ENCODE data around the gene EEFSEC.

EEFSEC gene

DNA sequence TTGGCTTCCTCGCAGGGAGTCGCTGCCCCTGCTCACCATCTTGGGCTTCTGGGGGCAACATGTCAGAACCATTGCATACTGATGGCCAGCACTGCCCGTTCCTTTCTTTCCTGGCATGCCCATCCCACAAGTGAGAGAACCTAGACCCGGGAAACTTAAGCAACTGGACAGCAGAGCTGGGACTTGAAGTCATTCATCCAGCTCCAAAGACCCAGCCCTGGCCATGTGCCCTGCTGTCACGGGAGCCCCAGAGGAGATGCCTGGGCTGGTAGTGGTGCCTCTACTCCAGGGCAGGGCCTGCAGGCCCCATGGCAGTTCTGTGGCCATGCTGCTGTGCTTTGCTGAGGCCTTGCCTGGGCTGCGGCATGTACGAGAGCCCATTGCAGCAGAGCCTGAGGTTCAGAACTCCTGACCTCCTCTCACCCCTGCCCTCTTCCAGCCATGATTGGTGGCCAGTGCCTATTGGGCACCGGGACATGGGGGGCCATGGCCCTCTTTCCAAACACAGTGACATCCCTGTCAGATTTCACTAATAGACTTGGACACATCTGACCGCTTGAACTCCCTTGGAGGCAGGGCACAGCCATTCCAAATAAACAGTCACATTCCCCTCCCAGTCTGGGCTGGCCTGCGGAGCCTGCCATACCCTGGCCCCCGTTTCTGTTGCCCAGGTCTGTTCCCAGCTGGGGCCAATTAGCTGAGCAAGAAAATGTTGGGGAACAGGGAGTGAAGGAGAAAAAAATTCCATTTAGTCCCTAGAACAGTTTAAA is 115.9 kb downstream of the EEFSEC start:
- no peak for TF ChIP-seq ZNF274 (IDR thresholded peaks at IDR 0.05; ENCODE audit: low read depth, low read length)
- no peak overlapping the region for H3K4me3 ChIP-seq (ENCODE audit: low read length)

DNA sequence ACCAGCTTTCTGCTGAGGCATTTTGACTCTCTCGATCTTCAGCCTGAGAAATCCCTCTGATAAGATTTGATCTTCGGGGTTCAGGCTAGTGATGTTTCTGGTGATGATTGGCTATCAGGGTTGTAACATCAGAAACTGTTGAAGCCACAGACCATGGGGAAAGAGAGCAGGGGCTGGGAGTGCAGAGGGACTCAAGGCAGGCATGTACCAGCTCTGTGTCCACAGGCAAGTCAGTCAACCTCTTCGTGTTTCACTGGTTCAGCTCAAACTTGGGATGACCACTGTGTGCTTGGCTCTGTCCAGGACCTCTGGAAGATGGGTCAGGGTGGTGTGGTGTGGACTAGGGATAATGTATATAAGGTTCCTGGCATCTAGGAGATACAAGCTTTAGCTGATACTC is 116.5 kb downstream of the EEFSEC start:
- TF ChIP-seq ZNF274 (IDR thresholded peaks at IDR 0.05; ENCODE audit: low read depth, low read length): no peak
- no peak overlapping the region for H3K4me3 ChIP-seq (ENCODE audit: low read length)

DNA sequence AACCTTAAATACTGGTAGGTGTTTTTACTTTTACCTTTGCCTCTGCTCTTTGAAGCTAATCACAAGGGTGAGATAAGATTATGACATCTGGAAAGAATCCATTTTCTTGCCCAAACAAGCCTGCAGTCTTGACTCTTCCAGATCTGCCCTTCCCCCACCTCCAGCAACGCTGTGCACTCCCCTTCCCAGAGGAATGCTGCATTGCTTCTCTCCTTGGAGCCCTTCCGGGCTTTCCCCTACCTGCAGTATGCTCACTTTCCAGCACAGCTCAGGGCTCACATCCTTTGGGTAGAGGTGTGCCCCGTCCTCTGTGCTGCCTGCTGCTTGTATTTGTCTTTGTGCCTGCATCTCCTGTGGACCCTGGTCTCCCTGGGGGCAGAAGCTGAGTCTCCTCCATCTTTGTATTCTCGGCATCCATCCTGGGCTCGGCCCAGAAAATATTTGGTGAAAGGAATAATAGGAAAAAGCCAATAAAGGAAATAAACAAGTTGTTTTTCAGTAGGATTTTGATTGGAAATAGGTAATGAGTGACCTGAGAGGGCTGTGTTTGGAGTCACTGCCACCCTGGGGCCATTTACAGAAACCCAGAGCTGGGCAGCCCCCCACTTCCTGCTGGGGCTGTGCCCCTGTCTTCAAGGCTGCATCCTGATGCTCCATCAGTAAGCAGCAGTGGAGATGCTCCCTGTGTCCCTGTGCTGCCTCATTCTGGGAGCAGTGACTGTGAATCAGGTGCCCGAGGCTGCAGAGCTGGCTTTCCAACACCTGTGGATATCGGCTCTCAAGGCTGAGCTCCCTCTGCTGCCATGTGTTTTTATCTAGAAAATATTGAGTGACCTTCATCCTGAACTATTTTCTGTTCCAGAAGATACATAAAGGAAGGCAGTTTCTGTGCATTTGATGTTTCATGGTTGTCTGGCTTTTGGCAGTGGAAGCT is 117.5 kb downstream of the EEFSEC start:
- no peak overlapping the region for H3K4me3 ChIP-seq (ENCODE audit: low read length)
- TF ChIP-seq ZNF274 (IDR thresholded peaks at IDR 0.05; ENCODE audit: low read depth, low read length): no peak

GRCh38 chr3:128271536-128272332 is 118.5 kb downstream of the EEFSEC start:
- H3K4me3 ChIP-seq (ENCODE audit: low read length): no peak overlapping the region
- TF ChIP-seq ZNF274 (IDR thresholded peaks at IDR 0.05; ENCODE audit: low read depth, low read length): no peak

DNA sequence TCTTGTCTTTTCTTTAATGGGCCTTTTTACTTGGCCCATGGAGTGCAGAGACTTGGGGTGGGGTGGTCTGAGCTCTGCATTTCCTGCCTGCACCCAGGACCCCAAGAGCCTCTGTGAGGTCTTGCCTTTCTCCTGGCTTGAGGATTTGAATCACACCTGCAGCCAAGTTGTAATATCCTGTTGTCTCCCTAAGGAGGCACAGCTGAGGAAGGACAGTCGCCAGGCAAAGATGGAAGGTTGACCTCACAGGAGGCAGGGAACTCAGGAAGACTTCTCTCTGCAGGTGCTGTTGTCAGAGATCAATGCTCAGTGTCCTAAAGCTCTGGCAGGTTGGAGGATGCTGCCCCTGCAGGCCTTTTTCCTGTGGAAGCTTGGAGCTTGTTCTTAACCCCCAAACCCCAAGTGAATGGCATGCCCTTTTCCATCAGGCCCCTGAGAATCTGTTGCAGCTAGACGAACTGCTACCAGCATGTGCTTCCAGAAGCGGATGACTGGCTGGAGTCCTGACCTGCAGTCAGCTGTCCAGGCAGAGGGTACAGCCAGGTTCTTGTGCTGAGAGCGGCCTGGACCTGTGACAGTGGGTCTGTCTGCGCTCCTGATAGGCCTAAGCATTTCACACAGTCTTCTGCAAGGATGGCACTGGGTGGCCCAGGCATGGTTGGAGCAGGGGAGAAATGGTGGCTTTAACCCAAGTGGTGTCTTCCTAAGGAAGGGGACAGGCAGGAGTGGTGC is 120.0 kb downstream of the EEFSEC start:
- no peak for TF ChIP-seq ZNF274 (IDR thresholded peaks at IDR 0.05; ENCODE audit: low read depth, low read length)
- no peak overlapping the region for H3K4me3 ChIP-seq (ENCODE audit: low read length)

DNA sequence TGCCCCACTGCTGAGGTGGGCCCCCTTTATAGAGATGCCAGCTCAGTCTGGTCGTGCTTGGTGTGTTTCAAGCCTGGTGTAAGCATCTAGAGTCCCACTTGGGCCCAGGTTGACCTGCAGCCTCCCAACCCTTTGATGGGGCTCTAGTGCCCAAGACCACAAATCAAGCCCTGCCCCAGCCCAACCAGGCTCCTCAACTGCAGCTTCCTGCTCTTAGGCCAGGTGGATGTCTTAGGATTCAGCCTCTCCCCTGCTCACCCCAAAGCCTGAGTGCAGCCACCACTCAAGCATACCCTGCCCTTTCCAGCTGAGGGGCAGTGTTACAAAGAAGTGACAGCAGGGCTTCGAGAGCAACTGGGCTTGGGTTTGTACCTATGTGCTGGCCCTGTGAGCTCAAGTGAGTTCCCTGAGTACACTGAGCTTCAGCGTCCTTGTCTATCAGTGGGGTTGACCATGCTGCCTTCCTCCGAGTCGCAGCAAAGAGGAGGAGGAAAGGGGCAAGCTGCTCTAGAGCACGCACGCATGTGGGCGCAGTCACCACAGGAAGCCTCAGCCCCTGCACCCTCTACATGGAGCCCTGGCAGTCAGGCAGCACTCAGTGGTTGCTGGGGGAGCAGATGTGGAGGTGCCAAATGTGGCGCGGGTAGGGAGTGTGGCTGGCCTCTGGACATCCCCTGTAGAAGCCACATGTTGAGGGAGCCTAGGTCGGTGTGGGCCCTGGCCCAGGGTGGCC is 120.7 kb downstream of the EEFSEC start:
- H3K4me3 ChIP-seq (ENCODE audit: low read length): no peak overlapping the region
- TF ChIP-seq ZNF274 (IDR thresholded peaks at IDR 0.05; ENCODE audit: low read depth, low read length): no peak

GRCh38 chr3:128274837-128275236 is 121.6 kb downstream of the EEFSEC start:
- no peak for TF ChIP-seq ZNF274 (IDR thresholded peaks at IDR 0.05; ENCODE audit: low read depth, low read length)
- H3K4me3 ChIP-seq (ENCODE audit: low read length): no peak overlapping the region

DNA sequence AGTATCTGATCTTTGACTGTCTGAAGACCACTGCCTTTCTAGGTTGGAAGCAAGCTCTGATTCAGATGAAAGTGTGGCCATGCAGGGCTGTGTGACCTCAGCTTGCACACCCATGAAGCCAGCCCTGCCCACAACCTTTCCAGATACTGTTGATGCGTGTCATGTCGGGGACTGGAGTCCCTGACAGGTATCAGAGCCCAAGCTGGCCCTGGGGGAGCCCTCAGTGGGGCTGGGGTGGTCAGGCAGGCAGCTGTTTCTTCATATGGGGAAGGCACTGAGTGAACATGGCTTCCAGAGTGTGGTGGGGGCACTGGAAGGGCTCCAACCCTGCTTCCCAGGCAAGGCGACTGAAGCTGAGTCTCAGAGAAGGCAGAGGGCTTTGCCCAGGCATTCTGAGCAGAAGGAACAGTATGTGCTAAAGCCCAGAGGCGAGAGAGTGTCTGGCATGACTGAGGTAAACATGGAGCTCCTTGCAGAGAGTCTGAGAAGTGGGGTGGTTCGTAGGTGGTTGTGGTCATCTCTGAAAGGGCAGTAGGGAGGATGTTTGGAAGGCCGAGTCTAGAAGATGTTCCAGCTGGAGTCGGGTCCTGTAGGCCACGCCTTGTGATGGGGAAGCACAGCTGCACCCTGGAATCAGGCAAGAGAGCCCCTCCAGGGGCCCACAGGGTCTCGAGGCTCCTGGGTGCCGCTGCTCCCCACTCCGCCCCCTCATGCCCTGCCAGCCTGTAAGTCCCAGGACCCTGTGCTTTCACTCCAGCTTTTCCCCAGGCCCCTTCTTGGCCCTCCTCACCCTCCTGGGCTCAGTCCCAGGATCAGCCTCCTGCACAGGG is 122.2 kb downstream of the EEFSEC start:
- TF ChIP-seq ZNF274 (IDR thresholded peaks at IDR 0.05; ENCODE audit: low read depth, low read length): no peak
- no peak overlapping the region for H3K4me3 ChIP-seq (ENCODE audit: low read length)

DNA sequence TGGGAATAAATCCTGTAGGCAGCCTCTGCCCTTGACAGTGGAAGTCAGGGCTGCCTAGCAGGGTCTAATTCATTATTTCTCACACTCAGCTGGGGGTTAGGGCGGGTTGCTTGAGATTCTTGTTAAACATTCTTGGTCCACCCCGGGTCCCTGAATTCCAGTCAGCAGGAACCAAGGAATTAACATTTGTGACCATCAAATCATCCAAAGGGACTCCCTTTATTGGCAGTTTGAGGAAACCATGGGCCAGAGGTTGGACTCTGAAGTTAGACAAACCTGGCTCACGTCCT is 122.8 kb downstream of the EEFSEC start:
- H3K4me3 ChIP-seq (ENCODE audit: low read length): no peak overlapping the region
- TF ChIP-seq ZNF274 (IDR thresholded peaks at IDR 0.05; ENCODE audit: low read depth, low read length): no peak

DNA sequence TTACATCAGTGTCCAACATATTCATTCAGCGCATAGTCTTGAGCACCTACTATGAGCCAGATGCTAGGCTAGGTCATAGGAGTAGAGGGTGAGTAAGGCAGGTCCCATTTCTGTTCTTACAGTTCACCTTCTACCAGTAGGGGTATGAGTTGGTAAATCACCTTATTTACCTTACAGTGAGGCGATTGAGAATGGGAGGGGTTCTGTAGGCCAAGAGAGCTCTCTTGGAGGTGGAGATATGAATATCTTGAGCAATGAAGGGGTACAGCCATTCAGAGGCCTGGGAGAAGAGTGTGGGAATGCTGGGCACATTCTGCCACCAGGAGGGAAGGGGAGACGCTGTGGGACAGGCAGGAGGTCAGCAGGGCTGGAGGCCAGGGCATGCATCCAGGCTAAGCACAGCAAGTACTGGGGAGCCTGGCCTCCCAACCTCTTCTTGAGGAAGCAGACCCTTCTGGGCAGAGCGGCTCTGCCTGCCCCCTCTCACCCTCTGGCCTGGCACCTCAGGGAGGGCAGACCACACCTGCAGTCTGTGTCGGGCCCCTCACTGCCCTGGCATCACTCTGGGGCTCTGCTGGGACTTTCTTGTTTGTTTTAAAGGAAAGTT is 123.4 kb downstream of the EEFSEC start:
- TF ChIP-seq ZNF274 (IDR thresholded peaks at IDR 0.05; ENCODE audit: low read depth, low read length): no peak
- no peak overlapping the region for H3K4me3 ChIP-seq (ENCODE audit: low read length)

GRCh38 chr3:128277378-128278069 is 124.2 kb downstream of the EEFSEC start:
- no peak overlapping the region for H3K4me3 ChIP-seq (ENCODE audit: low read length)
- no peak for TF ChIP-seq ZNF274 (IDR thresholded peaks at IDR 0.05; ENCODE audit: low read depth, low read length)

Measured in GM08714 (cell line).